SJSA1 (cell line): Measurements from ENCODE around the gene TRDMT1. TPM values are rescaled to one million over a fixed set of nuclear protein-coding genes. Genes with fewer than 3 reads are reported as not detected.

Source experiments
- DNase-seq, 2 experiments: peaks; one replicate each; pipeline ENCODE4 v3.0.0-alpha.2; 2015 to 2020; ENCODE audit warnings: low spot score in 2 of 2, low read depth in 1 of 2
- H3K27ac ChIP-seq: fragments of 250-450 bp; sonication (Bioruptor Pico); 2 replicates; pipeline ENCODE4 v1.5.1; 2020; ENCODE audit warnings: mild to moderate bottlenecking, moderate library complexity
- H3K27me3 ChIP-seq: fragments of 250-450 bp; sonication (Bioruptor Pico); replicated peaks from 2 replicates; pipeline ENCODE4 v1.5.1; 2020; ENCODE audit warnings: mild to moderate bottlenecking, moderate library complexity
- H3K36me3 ChIP-seq: fragments of 250-450 bp; sonication (Bioruptor Pico); 2 replicates; pipeline ENCODE4 v1.5.1; 2020; ENCODE audit warnings: mild to moderate bottlenecking
- H3K4me1 ChIP-seq: fragments of 250-450 bp; sonication (Bioruptor Pico); replicated peaks from 2 replicates; pipeline ENCODE4 v1.6.1; 2021; ENCODE audit warnings: mild to moderate bottlenecking
- H3K4me3 ChIP-seq: fragments of 250-450 bp; sonication (Bioruptor Pico); 2 replicates; pipeline ENCODE4 v1.5.1; 2020; ENCODE audit warnings: mild to moderate bottlenecking
- H3K9me3 ChIP-seq: fragments of 250-450 bp; sonication (Bioruptor Pico); replicated peaks from 2 replicates; pipeline ENCODE4 v1.5.1; 2020; ENCODE audit warnings: mild to moderate bottlenecking
- total RNA-seq: library from RNA; depleted of rRNA; stranded (reverse); fragments of >200 nt; shearing (Covaris generic); gene quantifications from 2 replicates; pipeline ENCODE4 v1.2.3, GENCODE V29; 2014

Gene TRDMT1
- total RNA-seq, 1 experiment from 2014 or later = 11.4 TPM

GRCh38 chr10:17237915-17238444 lies 36.5 kb upstream of the TRDMT1 start:
- peaks cover 57% of the 10 kb centered on the region for H3K36me3 ChIP-seq
- peak overlapping the region; percentile 24 for H3K27ac ChIP-seq
- no peak overlapping the region for H3K4me3 ChIP-seq
- H3K4me1 ChIP-seq = peaks cover 51% of the 10 kb centered on the region
- DNase-seq = peak in 1 of 2 experiments; percentile 70
- H3K9me3 ChIP-seq = 0 out of 2 replicates have a peak, but pooled peaks cover 5% of the 10 kb centered on the region
- H3K27me3 ChIP-seq = peaks cover 7% of the 10 kb centered on the region

GRCh38 chr10:17237149-17237527 lies 35.7 kb upstream of the TRDMT1 start:
- Histone ChIP-seq H3K36me3 (peaks cover 65% of the 10 kb centered on the region), H3K27me3 (peaks cover 7% of the 10 kb centered on the region), H3K4me1 (peaks cover 59% of the 10 kb centered on the region), H3K9me3 (0 out of 2 replicates have a peak, but pooled peaks cover 5% of the 10 kb centered on the region), H3K27ac (no peak overlapping the region), H3K4me3 (no peak overlapping the region)
- no peak for DNase-seq

GRCh38 chr10:17236468-17237148 lies 35.1 kb upstream of the TRDMT1 start:
- Histone ChIP-seq H3K9me3 (0 out of 2 replicates have a peak, but pooled peaks cover 5% of the 10 kb centered on the region), H3K27ac (no peak overlapping the region), H3K27me3 (peaks cover 7% of the 10 kb centered on the region), H3K4me3 (no peak overlapping the region), H3K36me3 (peaks cover 71% of the 10 kb centered on the region), H3K4me1 (peaks cover 63% of the 10 kb centered on the region)
- DNase-seq = peak in 1 of 2 experiments; percentile 27

- Histone ChIP-seq H3K27me3 (peaks cover 7% of the 10 kb centered on the region), H3K4me3 (no peak overlapping the region), H3K27ac (no peak overlapping the region), H3K36me3 (peaks cover 85% of the 10 kb centered on the region), H3K4me1 (peaks cover 63% of the 10 kb centered on the region), H3K9me3 (0 out of 2 replicates have a peak, but pooled peaks cover 5% of the 10 kb centered on the region)
- no peak for DNase-seq
Observed at GRCh38 chr10:17235136-17235535, 33.7 kb upstream of the TRDMT1 start.

GRCh38 chr10:17234431-17234945 lies 33.0 kb upstream of the TRDMT1 start:
- H3K36me3 ChIP-seq = peaks cover 92% of the 10 kb centered on the region
- peaks cover 7% of the 10 kb centered on the region for H3K27me3 ChIP-seq
- H3K4me1 ChIP-seq = peaks cover 62% of the 10 kb centered on the region
- 0 out of 2 replicates have a peak, but pooled peaks cover 5% of the 10 kb centered on the region for H3K9me3 ChIP-seq
- no peak overlapping the region for H3K4me3 ChIP-seq
- DNase-seq = no peak
- no peak overlapping the region for H3K27ac ChIP-seq

- no peak for DNase-seq
- Histone ChIP-seq H3K27ac (peak overlapping the region; percentile 70), H3K27me3 (peaks cover 3% of the 10 kb centered on the region), H3K4me1 (peaks cover 52% of the 10 kb centered on the region), H3K4me3 (peak overlapping the region; percentile 89), H3K36me3 (peaks cover 93% of the 10 kb centered on the region), H3K9me3 (0 out of 2 replicates have a peak, but pooled peaks cover 6% of the 10 kb centered on the region)
Observed at GRCh38 chr10:17233286-17233991, 32.0 kb upstream of the TRDMT1 start.

GRCh38 chr10:17232276-17232960 lies 30.9 kb upstream of the TRDMT1 start:
- Histone ChIP-seq H3K27ac (peak overlapping the region; percentile 70), H3K36me3 (peaks cover 83% of the 10 kb centered on the region)

GRCh38 chr10:17231788-17232187 lies 30.3 kb upstream of the TRDMT1 start:
- Histone ChIP-seq H3K27me3 (no peaks in the 10 kb centered on the region), H3K4me1 (peaks cover 56% of the 10 kb centered on the region), H3K27ac (peak overlapping the region; percentile 70), H3K9me3 (0 out of 2 replicates have a peak, but pooled peaks cover 3% of the 10 kb centered on the region), H3K4me3 (peak overlapping the region; percentile 89), H3K36me3 (peaks cover 77% of the 10 kb centered on the region)
- no peak for DNase-seq

More at GRCh38 chr10:17232276-17232960, 30.9 kb upstream of the TRDMT1 start:
- Histone ChIP-seq H3K4me3 (peak overlapping the region; percentile 89), H3K4me1 (peaks cover 49% of the 10 kb centered on the region), H3K9me3 (0 out of 2 replicates have a peak, but pooled peaks cover 3% of the 10 kb centered on the region), H3K27me3 (no peaks in the 10 kb centered on the region)
- DNase-seq = peak in 1 of 2 experiments; percentile 28

GRCh38 chr10:17229967-17230682 lies 28.7 kb upstream of the TRDMT1 start:
- 0 out of 2 replicates have a peak, but pooled peaks cover 3% of the 10 kb centered on the region for H3K9me3 ChIP-seq
- DNase-seq = peak; percentile 80 to 84
- H3K4me3 ChIP-seq = peak overlapping the region; percentile 89
- peaks cover 60% of the 10 kb centered on the region for H3K36me3 ChIP-seq
- H3K4me1 ChIP-seq = peaks cover 53% of the 10 kb centered on the region
- no peaks in the 10 kb centered on the region for H3K27me3 ChIP-seq
- H3K27ac ChIP-seq = peak overlapping the region; percentile 70

GRCh38 chr10:17229717-17229966 lies 28.2 kb upstream of the TRDMT1 start:
- peaks cover 55% of the 10 kb centered on the region for H3K36me3 ChIP-seq
- DNase-seq = no peak
- peaks cover 48% of the 10 kb centered on the region for H3K4me1 ChIP-seq
- H3K4me3 ChIP-seq = peak overlapping the region; percentile 89
- H3K27me3 ChIP-seq = no peaks in the 10 kb centered on the region
- 0 out of 2 replicates have a peak, but pooled peaks cover 3% of the 10 kb centered on the region for H3K9me3 ChIP-seq
- peak overlapping the region; percentile 70 for H3K27ac ChIP-seq

GRCh38 chr10:17229016-17229716 lies 27.7 kb upstream of the TRDMT1 start:
- H3K4me3 ChIP-seq = peak overlapping the region; percentile 89
- DNase-seq = peak; percentile 93 to 97
- peaks cover 43% of the 10 kb centered on the region for H3K4me1 ChIP-seq
- peak overlapping the region; percentile 99 for H3K27ac ChIP-seq
- 0 out of 2 replicates have a peak, but pooled peaks cover 3% of the 10 kb centered on the region for H3K9me3 ChIP-seq
- H3K36me3 ChIP-seq = peaks cover 51% of the 10 kb centered on the region
- no peaks in the 10 kb centered on the region for H3K27me3 ChIP-seq
